ENCODE measurements around the gene TRMT2B.

DNA sequence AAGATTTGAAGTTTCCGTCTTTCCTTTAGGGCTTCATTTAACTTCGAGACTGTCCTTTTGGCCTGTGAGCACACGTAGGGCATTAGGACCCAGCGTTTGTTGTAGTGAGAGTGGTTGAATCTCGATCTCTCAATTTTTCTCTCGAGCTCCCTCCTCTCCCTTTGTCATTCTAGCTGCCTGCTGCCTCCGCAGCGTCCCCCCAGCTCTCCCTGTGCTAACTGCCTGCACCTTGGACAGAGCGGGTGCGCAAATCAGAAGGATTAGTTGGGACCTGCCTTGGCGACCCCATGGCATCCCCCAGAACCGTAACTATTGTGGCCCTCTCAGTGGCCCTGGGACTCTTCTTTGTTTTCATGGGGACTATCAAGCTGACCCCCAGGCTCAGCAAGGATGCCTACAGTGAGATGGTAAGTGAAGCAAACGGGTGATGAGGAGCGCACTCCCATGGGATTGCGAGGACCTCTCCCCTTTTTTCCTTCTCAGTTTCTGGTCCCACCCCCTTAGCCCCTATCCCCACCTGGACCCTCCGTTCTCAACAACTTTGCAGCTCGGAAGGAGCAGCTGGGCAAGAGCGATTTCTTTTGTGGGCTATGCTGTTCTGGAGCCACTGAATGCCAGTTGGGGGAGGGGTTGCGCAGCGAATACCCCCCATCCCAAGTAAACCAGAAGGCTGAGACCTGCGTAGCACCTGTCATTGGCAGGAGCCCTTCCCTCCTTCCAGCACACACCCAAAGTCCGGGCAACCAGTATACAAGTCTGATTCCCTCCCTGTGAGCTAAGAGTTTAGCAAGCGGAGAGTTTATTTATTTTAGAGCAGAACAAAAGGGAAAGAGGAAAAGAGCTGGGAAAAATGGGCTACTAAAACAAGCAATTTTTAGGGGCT, 27.0 kb upstream of the TRMT2B start, which contains the start of gene TMEM35A:
- TF ChIP-seq, protein P1, sequence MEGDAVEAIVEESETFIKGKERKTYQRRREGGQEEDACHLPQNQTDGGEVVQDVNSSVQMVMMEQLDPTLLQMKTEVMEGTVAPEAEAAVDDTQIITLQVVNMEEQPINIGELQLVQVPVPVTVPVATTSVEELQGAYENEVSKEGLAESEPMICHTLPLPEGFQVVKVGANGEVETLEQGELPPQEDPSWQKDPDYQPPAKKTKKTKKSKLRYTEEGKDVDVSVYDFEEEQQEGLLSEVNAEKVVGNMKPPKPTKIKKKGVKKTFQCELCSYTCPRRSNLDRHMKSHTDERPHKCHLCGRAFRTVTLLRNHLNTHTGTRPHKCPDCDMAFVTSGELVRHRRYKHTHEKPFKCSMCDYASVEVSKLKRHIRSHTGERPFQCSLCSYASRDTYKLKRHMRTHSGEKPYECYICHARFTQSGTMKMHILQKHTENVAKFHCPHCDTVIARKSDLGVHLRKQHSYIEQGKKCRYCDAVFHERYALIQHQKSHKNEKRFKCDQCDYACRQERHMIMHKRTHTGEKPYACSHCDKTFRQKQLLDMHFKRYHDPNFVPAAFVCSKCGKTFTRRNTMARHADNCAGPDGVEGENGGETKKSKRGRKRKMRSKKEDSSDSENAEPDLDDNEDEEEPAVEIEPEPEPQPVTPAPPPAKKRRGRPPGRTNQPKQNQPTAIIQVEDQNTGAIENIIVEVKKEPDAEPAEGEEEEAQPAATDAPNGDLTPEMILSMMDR (IDR thresholded peaks at IDR 0.05) = no peak
- TF ChIP-seq POLR2A (IDR thresholded peaks at IDR 0.05) = no peak
- TF ChIP-seq EP300 (IDR thresholded peaks at IDR 0.05) = no peak
